Upper lobe of left lung (tissue), 4 donors: ENCODE data around the gene ASIP.
"Not testable (repeated sequence)": the region's sequence is repeated elsewhere in the genome, so short reads cannot be mapped to it uniquely, and the experiment has no call there.

ENCODE experiments used
- EP300 ChIP-seq, 4 donors: sonication (generic); formaldehyde crosslinking; IDR thresholded peaks; one replicate each; pipeline ENCODE4 v1.5.1; 2017; ENCODE audit warnings: antibody characterized with exemption in 4 of 4, control low read depth in 2 of 4
- POLR2A ChIP-seq, 4 donors: fragments of 450-650 bp; IDR thresholded peaks; one replicate each; pipeline ENCODE4 v1.5.1; 2016 to 2017; ENCODE audit warnings: antibody characterized with exemption in 4 of 4, mild to moderate bottlenecking in 2 of 4
- POLR2AphosphoS5 ChIP-seq, 2 donors: sonication (generic); formaldehyde crosslinking; IDR thresholded peaks; one replicate each; pipeline ENCODE4 v1.5.1; 2017; ENCODE audit warnings: antibody characterized with exemption in 2 of 2
- TF ChIP-seq, protein P1 (sequence below), 6 experiments: fragments of 450-650 bp in 4 of 6; fragments of 200-600 bp in 2 of 6; sonication (generic) in 2 of 6; IDR thresholded peaks; one replicate each; pipeline ENCODE4 v1.5.1; 2016 to 2019; ENCODE audit warnings: antibody characterized with exemption in 6 of 6

DNA sequence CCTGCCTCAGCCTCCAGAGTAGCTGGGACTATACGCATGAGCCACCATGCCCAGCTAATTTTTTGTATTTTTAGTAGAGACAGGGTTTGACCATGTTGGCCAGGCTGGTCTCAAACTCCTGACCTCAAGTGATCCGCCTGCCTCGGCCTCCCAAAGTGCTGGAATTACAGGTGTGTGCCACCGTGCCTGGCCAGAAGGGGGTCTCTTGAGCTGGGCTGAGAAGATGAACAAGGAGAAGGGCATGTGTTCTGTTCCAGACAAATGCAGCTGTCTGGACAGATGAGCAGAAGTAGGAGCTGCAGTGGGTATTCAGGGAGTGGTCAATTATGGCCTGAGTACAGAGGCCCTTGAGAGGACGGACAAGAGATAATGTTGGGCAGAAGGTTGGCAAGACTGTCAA lies 46.3 kb downstream of the ASIP start:
- TF ChIP-seq POLR2AphosphoS5, POLR2A, EP300 (IDR thresholded peaks at IDR 0.05): not testable (repeated sequence)
- TF ChIP-seq, protein P1, sequence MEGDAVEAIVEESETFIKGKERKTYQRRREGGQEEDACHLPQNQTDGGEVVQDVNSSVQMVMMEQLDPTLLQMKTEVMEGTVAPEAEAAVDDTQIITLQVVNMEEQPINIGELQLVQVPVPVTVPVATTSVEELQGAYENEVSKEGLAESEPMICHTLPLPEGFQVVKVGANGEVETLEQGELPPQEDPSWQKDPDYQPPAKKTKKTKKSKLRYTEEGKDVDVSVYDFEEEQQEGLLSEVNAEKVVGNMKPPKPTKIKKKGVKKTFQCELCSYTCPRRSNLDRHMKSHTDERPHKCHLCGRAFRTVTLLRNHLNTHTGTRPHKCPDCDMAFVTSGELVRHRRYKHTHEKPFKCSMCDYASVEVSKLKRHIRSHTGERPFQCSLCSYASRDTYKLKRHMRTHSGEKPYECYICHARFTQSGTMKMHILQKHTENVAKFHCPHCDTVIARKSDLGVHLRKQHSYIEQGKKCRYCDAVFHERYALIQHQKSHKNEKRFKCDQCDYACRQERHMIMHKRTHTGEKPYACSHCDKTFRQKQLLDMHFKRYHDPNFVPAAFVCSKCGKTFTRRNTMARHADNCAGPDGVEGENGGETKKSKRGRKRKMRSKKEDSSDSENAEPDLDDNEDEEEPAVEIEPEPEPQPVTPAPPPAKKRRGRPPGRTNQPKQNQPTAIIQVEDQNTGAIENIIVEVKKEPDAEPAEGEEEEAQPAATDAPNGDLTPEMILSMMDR (IDR thresholded peaks at IDR 0.05): not testable (repeated sequence)
